22Rv1 (cell line): Measurements from ENCODE around the gene TBX21.

Experiments used
- CTCF ChIP-seq: fragments of 450-650 bp; IDR thresholded peaks from 2 replicates; pipeline ENCODE4 v1.5.1; 2017; ENCODE audit warnings: mild to moderate bottlenecking
- ZFX ChIP-seq: fragments of 450-650 bp; IDR thresholded peaks from 2 replicates; pipeline ENCODE4 v1.6.1; 2017; ENCODE audit warnings: antibody characterized with exemption, borderline replicate concordance

DNA sequence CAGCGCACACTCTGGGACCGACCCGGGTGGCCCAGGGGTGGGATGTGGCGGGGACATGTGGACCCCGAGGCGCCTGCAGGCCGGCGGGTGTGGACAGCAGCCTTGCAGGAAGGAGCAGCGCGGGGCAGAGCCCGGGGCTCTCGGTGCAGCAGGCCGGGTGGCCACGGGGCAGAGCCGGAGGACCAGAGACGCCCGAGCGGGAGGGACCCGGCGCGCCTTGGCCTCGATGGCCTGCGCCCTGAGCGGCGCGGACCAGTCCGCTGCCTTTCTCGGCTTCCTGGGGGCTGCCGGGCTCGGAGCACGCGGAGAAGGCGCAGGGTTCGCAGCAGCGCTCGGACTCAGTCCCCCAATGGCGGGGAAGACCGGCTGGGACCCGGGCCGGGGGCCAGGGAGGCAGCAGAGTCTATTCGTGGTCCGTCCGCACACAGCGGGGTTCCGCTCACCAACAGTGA, 45.2 kb downstream of the TBX21 start:
- no peak for TF ChIP-seq CTCF
- TF ChIP-seq ZFX = no peak
